GM12892 (cell line): Measurements from ENCODE around the gene EXOSC1.
"Not testable (repeated sequence)": the region's sequence is repeated elsewhere in the genome, so short reads cannot be mapped to it uniquely, and the experiment has no call there.

Experiments used
- DNase-seq: peaks from one replicate; pipeline ENCODE4 v3.0.0; 2011; ENCODE audit not compliant: insufficient read length
- FAIRE-seq: peaks from 2 replicates; lab custom pipeline; 2011; peaks lifted over from hg19 to GRCh38; lab: Jason Lieb, UNC
- POLR2A ChIP-seq: IDR thresholded peaks from 2 replicates; pipeline ENCODE4 v1.6.1; 2011; ENCODE audit warnings: low read depth, low read length, control low read depth
- POLR2AphosphoS5 ChIP-seq: IDR thresholded peaks from 2 replicates; pipeline ENCODE4 v1.6.1; 2011; ENCODE audit warnings: low read depth, low read length, control low read depth
- TAF1 ChIP-seq: IDR thresholded peaks from 2 replicates; pipeline ENCODE4 v1.6.1; 2011; ENCODE audit warnings: low read depth, mild to moderate bottlenecking, control low read depth, low read length, borderline replicate concordance

Gene EXOSC1

GRCh38 chr10:97427571-97428179 is 18.1 kb downstream of the EXOSC1 start:
- no peak for TF ChIP-seq POLR2A
- TF ChIP-seq POLR2AphosphoS5, result no peak
- TF ChIP-seq TAF1, result no peak
- FAIRE-seq (no peak), DNase-seq (no peak)

- FAIRE-seq (no peak), DNase-seq (no peak)
- TF ChIP-seq POLR2AphosphoS5, result 0 out of 2 replicates have a peak, but pooled peaks have one; percentile 20
- TF ChIP-seq TAF1, result no peak
- TF ChIP-seq POLR2A, result no peak
Measured at GRCh38 chr10:97426776-97427570, 18.8 kb downstream of the EXOSC1 start.

GRCh38 chr10:97425964-97426775 is 19.6 kb downstream of the EXOSC1 start, which contains the start of gene PGAM1:
Gene PGAM1 (plus strand): TSS chr10:97426191. CDS start chr10:97426308, 117 bp downstream.
- FAIRE-seq (peak; percentile 96), DNase-seq (peak; percentile 98)
- TF ChIP-seq POLR2A (peak; percentile 68; the same call in 1 of the 2 replicates), TAF1 (peak; percentile 59), POLR2AphosphoS5 (peak; percentile 36)

GRCh38 chr10:97423757-97424098 is 22.1 kb downstream of the EXOSC1 start:
- not testable (repeated sequence) for FAIRE-seq, DNase-seq

GRCh38 chr10:97416565-97416964 is 29.2 kb downstream of the EXOSC1 start:
- DNase-seq (no peak), FAIRE-seq (no peak)
- TF ChIP-seq POLR2A (no peak), POLR2AphosphoS5 (no peak), TAF1 (no peak)

GRCh38 chr10:97412891-97413304 is 32.9 kb downstream of the EXOSC1 start:
- FAIRE-seq (no peak), DNase-seq (no peak)
- TF ChIP-seq POLR2AphosphoS5 (no peak), POLR2A (no peak), TAF1 (no peak)

GRCh38 chr10:97411406-97411805 is 34.4 kb downstream of the EXOSC1 start:
- FAIRE-seq, result no peak
- TF ChIP-seq POLR2A, result no peak
- TF ChIP-seq POLR2AphosphoS5, result no peak
- TF ChIP-seq TAF1, result no peak
- DNase-seq, result no peak

- TF ChIP-seq POLR2A, result no peak
- FAIRE-seq (no peak), DNase-seq (no peak)
Measured at GRCh38 chr10:97408496-97408992, 37.3 kb downstream of the EXOSC1 start.

- no peak for FAIRE-seq
- no peak for TF ChIP-seq POLR2AphosphoS5
- no peak for TF ChIP-seq POLR2A
- no peak for TF ChIP-seq TAF1
- DNase-seq, result no peak
Measured at GRCh38 chr10:97407952-97408248, 37.9 kb downstream of the EXOSC1 start.

GRCh38 chr10:97407211-97407951 is 38.4 kb downstream of the EXOSC1 start:
- peak; percentile 93 for FAIRE-seq

GRCh38 chr10:97406483-97406882 is 39.3 kb downstream of the EXOSC1 start:
- DNase-seq, FAIRE-seq: not testable (repeated sequence)

More at GRCh38 chr10:97407211-97407951, 38.4 kb downstream of the EXOSC1 start:
- no peak for TF ChIP-seq POLR2A
- peak; percentile 65 for DNase-seq

GRCh38 chr10:97406064-97406463 is 39.7 kb downstream of the EXOSC1 start:
- no peak for DNase-seq
- FAIRE-seq, result no peak
- TF ChIP-seq POLR2A, result no peak
- no peak for TF ChIP-seq POLR2AphosphoS5
- no peak for TF ChIP-seq TAF1
